Osteoblast (primary cell): ENCODE data around the gene TIMP3. TPM values are rescaled to one million over a fixed set of nuclear protein-coding genes. Genes with fewer than 3 reads are reported as not detected.

Experiments used
- DNase-seq: peaks from one replicate; pipeline ENCODE4 v3.0.0; 2011; ENCODE audit warnings: low spot score, mixed read lengths; ENCODE audit not compliant: insufficient read length; ENCODE audit errors: missing footprints
- H2AFZ ChIP-seq: 2 replicates; pipeline ENCODE4 v1.6.0; 2011; ENCODE audit warnings: mild to moderate bottlenecking, low read length
- H3K27ac ChIP-seq: 2 replicates; pipeline ENCODE4 v1.5.1; 2011; ENCODE audit warnings: mild to moderate bottlenecking, low read depth, low read length, moderate library complexity
- H3K27me3 ChIP-seq: 2 replicates; pipeline ENCODE4 v1.6.0; 2012; ENCODE audit warnings: mild to moderate bottlenecking, control low read depth, inconsistent platforms, low read length, moderate library complexity; ENCODE audit not compliant: insufficient read depth
- H3K36me3 ChIP-seq: 2 replicates; pipeline ENCODE4 v1.5.1; 2011; ENCODE audit warnings: mild to moderate bottlenecking, low read length, control low read depth, moderate library complexity; ENCODE audit not compliant: insufficient read depth
- H3K4me1 ChIP-seq: 2 replicates; pipeline ENCODE4 v1.5.1; 2011; ENCODE audit warnings: mild to moderate bottlenecking, low read length, control low read depth, moderate library complexity; ENCODE audit not compliant: insufficient read depth
- H3K4me2 ChIP-seq: 2 replicates; pipeline ENCODE4 v1.6.0; 2011; ENCODE audit warnings: mild to moderate bottlenecking, low read length; ENCODE audit not compliant: insufficient read depth
- H3K4me3 ChIP-seq: fragments of 200-600 bp; sonication (generic); 3 replicates; pipeline ENCODE4 v1.5.1; 2012; ENCODE audit warnings: mild to moderate bottlenecking, low read length, inconsistent platforms; ENCODE audit not compliant: insufficient read depth
- H3K79me2 ChIP-seq: 2 replicates; pipeline ENCODE4 v1.6.0; 2012; ENCODE audit warnings: mild to moderate bottlenecking, low read length, control low read depth, inconsistent platforms; ENCODE audit not compliant: insufficient read depth
- H3K9me3 ChIP-seq: 2 replicates; pipeline ENCODE4 v1.5.1; 2011; ENCODE audit warnings: low read depth, low read length, control low read depth
- H4K20me1 ChIP-seq: 2 replicates; pipeline ENCODE4 v1.6.0; 2012; ENCODE audit warnings: mild to moderate bottlenecking, low read length, control low read depth; ENCODE audit not compliant: insufficient read depth
- total RNA-seq: library from RNA; depleted of rRNA; stranded (reverse); fragments of >200 nt; gene quantifications from 2 replicates; pipeline ENCODE4 v1.2.3, GENCODE V29; 2012
- TF ChIP-seq, protein P1 (sequence below): IDR thresholded peaks from 2 replicates; pipeline ENCODE4 v1.5.1; 2011; ENCODE audit warnings: mild to moderate bottlenecking, low read depth, low read length, moderate library complexity; ENCODE audit errors: extremely low read depth

TIMP3 gene
- total RNA-seq, 1 donor = 1,293 TPM

DNA sequence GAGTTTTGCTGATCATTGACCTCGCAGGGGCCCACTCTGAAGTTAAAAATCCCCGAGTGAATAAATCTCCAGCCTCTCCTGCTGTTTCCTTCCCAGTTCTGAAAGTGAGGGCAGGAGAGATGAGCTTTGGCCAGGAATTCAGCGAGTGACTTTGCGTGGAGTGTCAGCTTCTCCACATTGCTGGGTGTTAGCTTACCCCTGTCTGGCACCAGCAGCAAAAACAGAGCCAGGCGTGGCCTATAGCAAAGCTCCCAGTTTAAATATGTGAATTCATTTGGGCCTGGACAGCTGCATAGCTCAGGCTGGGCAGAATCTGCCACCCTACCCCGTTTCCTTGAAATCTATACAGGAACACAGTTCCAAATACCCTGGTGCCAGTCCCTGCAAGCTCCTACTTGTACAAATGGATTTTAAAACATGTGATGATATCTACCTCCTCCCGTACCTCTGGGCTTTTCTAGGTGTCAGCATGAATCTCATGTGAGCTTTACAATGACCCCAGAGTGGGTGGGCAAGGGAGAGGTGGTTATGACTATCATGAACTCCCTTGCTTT is 25.6 kb downstream of the TIMP3 start:
- Histone ChIP-seq H3K4me3 (no peak overlapping the region), H3K4me2 (no peak overlapping the region), H3K4me1 (peaks cover 8% of the 10 kb centered on the region), H3K27me3 (no peaks in the 10 kb centered on the region), H3K36me3 (peaks cover 83% of the 10 kb centered on the region), H3K27ac (peak overlapping the region; percentile 19), H3K9me3 (no peaks in the 10 kb centered on the region), H4K20me1 (peaks cover 81% of the 10 kb centered on the region), H3K79me2 (peaks cover 90% of the 10 kb centered on the region), H2AFZ (no peak overlapping the region)
- DNase-seq = no peak
- TF ChIP-seq, protein P1, sequence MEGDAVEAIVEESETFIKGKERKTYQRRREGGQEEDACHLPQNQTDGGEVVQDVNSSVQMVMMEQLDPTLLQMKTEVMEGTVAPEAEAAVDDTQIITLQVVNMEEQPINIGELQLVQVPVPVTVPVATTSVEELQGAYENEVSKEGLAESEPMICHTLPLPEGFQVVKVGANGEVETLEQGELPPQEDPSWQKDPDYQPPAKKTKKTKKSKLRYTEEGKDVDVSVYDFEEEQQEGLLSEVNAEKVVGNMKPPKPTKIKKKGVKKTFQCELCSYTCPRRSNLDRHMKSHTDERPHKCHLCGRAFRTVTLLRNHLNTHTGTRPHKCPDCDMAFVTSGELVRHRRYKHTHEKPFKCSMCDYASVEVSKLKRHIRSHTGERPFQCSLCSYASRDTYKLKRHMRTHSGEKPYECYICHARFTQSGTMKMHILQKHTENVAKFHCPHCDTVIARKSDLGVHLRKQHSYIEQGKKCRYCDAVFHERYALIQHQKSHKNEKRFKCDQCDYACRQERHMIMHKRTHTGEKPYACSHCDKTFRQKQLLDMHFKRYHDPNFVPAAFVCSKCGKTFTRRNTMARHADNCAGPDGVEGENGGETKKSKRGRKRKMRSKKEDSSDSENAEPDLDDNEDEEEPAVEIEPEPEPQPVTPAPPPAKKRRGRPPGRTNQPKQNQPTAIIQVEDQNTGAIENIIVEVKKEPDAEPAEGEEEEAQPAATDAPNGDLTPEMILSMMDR = no peak

DNA sequence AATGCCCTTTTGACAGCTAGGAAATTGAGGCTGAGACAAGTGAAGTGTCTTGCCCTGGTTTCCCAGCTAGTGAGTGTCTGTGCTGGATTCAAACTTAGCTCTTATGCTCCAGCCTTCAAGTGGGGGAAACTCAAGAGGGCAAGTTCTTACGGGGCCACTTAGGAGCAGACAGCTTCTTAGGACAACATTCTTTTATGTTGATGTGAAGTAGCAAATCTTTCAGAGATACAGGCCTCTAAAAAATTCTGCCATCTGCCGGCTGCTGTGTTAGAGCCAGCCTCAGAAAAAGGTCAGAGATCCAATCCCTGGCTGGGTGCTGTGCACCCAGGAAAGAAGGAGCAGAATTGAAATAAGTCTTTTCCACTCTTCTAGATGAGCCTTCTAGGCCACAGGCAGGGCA is 26.6 kb downstream of the TIMP3 start:
- Histone ChIP-seq H3K36me3 (peaks cover 82% of the 10 kb centered on the region), H2AFZ (no peak overlapping the region), H3K4me1 (peaks cover 8% of the 10 kb centered on the region), H3K9me3 (no peaks in the 10 kb centered on the region), H3K79me2 (peaks cover 88% of the 10 kb centered on the region), H3K4me2 (no peak overlapping the region), H4K20me1 (peaks cover 76% of the 10 kb centered on the region), H3K27me3 (no peaks in the 10 kb centered on the region), H3K27ac (no peak overlapping the region), H3K4me3 (no peak overlapping the region)
- TF ChIP-seq, protein P1 = peak; percentile 26
- peak; percentile 71 for DNase-seq

- H3K4me1 ChIP-seq = peaks cover 8% of the 10 kb centered on the region
- peaks cover 82% of the 10 kb centered on the region for H3K36me3 ChIP-seq
- H3K4me3 ChIP-seq = no peak overlapping the region
- H3K4me2 ChIP-seq = no peak overlapping the region
- H3K27ac ChIP-seq = no peak overlapping the region
- no peaks in the 10 kb centered on the region for H3K9me3 ChIP-seq
- peaks cover 76% of the 10 kb centered on the region for H4K20me1 ChIP-seq
- H3K27me3 ChIP-seq = no peaks in the 10 kb centered on the region
- TF ChIP-seq, protein P1 = no peak
- peaks cover 88% of the 10 kb centered on the region for H3K79me2 ChIP-seq
- no peak for DNase-seq
- no peak overlapping the region for H2AFZ ChIP-seq
Measured at GRCh38 chr22:32828561-32828960, 27.1 kb downstream of the TIMP3 start.

DNA sequence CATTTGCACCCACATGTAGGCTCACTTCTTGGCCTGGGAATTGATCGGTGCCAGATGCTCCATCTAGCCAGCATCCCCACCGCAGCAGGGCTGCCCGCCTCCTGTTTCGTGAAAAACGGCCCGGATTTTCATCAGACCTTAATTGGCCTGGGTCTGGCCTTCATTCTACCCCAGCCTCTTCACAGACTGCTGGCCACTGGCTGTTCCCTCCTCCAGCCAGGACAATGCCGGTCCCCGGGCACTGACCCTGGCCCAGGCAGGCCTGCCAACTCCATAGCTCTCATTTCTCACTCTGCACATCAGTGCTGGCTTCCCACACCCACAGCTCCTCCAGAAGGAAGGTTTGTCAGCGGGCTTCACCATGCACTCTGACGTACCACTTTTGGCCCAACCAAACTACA is 27.9 kb downstream of the TIMP3 start:
- TF ChIP-seq, protein P1 = no peak
- H3K79me2 ChIP-seq = peaks cover 89% of the 10 kb centered on the region
- H4K20me1 ChIP-seq = peaks cover 76% of the 10 kb centered on the region
- H3K4me2 ChIP-seq = no peak overlapping the region
- H3K36me3 ChIP-seq = peaks cover 87% of the 10 kb centered on the region
- no peaks in the 10 kb centered on the region for H3K27me3 ChIP-seq
- H2AFZ ChIP-seq = no peak overlapping the region
- no peaks in the 10 kb centered on the region for H3K9me3 ChIP-seq
- DNase-seq = no peak
- H3K27ac ChIP-seq = no peak overlapping the region
- peaks cover 8% of the 10 kb centered on the region for H3K4me1 ChIP-seq
- no peak overlapping the region for H3K4me3 ChIP-seq
